Endothelial cell of umbilical vein (primary cell): ENCODE data around the gene CTSK. TPM values are rescaled to one million over a fixed set of nuclear protein-coding genes. Genes with fewer than 3 reads are reported as not detected.

ENCODE experiments used
- BruUV-seq: library from RNA; stranded (reverse); fragments of 400-500 nt; replicated peaks from 2 replicates; lab custom pipeline; 2021; lab: Mats Ljungman, UMichigan
- CTCF ChIA-PET: fragments of 300-600, 350-600 bp; sonication (Branson Sonifier 250); formaldehyde crosslinking; loops from one replicate; lab custom pipeline; 2021; ENCODE audit warnings: antibody characterized with exemption, inconsistent platforms; lab: Charles Lee
- POLR2A ChIA-PET: fragments of 300-600, 350-600 bp; sonication (Branson Sonifier 250); formaldehyde crosslinking; loops from one replicate; lab custom pipeline; 2021; ENCODE audit warnings: antibody characterized with exemption, inconsistent platforms; lab: Charles Lee
- DNase-seq: peaks from one replicate; pipeline ENCODE4 v3.0.0-alpha.2; 2011; ENCODE audit warnings: low read depth, low spot score
- FAIRE-seq: peaks from 2 replicates; lab custom pipeline; 2011; peaks lifted over from hg19 to GRCh38; lab: Jason Lieb, UNC
- H2AFZ ChIP-seq: 2 replicates; pipeline ENCODE4 v1.6.0; 2012; ENCODE audit warnings: low read depth, low read length, control low read depth, inconsistent platforms
- H3K27ac ChIP-seq: 2 replicates; pipeline ENCODE4 v1.5.1; 2011; ENCODE audit warnings: low read depth, mild to moderate bottlenecking, control low read depth, low read length, moderate library complexity; ENCODE audit not compliant: insufficient read depth
- H3K27me3 ChIP-seq, 2 experiments: 2 replicates each; pipeline versions ENCODE4 v1.6.0 to v1.6.1; 2011; ENCODE audit warnings: low read length in 2 of 2, mixed read lengths in 1 of 2; ENCODE audit not compliant: control insufficient read depth in 2 of 2, insufficient read depth in 2 of 2
- H3K36me3 ChIP-seq, 2 experiments: 2 replicates in 1 of 2; 3 replicates in 1 of 2; pipeline ENCODE4 v1.5.1; 2011; ENCODE audit warnings: low read length in 2 of 2, mild to moderate bottlenecking in 1 of 2, moderate library complexity in 1 of 2; ENCODE audit not compliant: control insufficient read depth in 2 of 2, insufficient read depth in 2 of 2; ENCODE audit errors: extremely low read depth in 1 of 2
- H3K4me1 ChIP-seq: 3 replicates; pipeline ENCODE4 v1.5.1; 2011; ENCODE audit warnings: mild to moderate bottlenecking, low read length; ENCODE audit not compliant: control insufficient read depth, insufficient read depth; ENCODE audit errors: extremely low read depth
- H3K4me2 ChIP-seq: 2 replicates; pipeline ENCODE4 v1.6.1; 2011; ENCODE audit warnings: low read length, control low read depth, mixed read lengths; ENCODE audit not compliant: insufficient read depth
- H3K4me3 ChIP-seq, 3 experiments: fragments of 200-600 bp in 1 of 3; sonication (generic), shearing (Covaris generic) in 1 of 3; replicated peaks in 1 of 3; 2 replicates each; pipeline ENCODE4 v1.5.1; 2011 to 2016; ENCODE audit warnings: control low read depth in 3 of 3, low read length in 3 of 3, mild to moderate bottlenecking in 2 of 3, inconsistent platforms in 1 of 3, low read depth in 1 of 3, moderate library complexity in 1 of 3; ENCODE audit not compliant: insufficient read depth in 1 of 3
- H3K79me2 ChIP-seq: 2 replicates; pipeline ENCODE4 v1.6.0; 2012; ENCODE audit warnings: low read length, inconsistent platforms; ENCODE audit not compliant: control insufficient read depth, insufficient read depth
- H3K9ac ChIP-seq: replicated peaks from 2 replicates; pipeline ENCODE3; 2011; ENCODE audit warnings: low read length, control low read depth; ENCODE audit not compliant: insufficient read depth; ENCODE audit errors: extremely low read depth
- H3K9me1 ChIP-seq: replicated peaks from 3 replicates; pipeline ENCODE4 v1.6.0; 2011; ENCODE audit warnings: mild to moderate bottlenecking, low read length; ENCODE audit not compliant: control insufficient read depth, insufficient read depth; ENCODE audit errors: extremely low read depth
- H3K9me3 ChIP-seq: replicated peaks from 2 replicates; pipeline ENCODE4 v1.5.1; 2012; ENCODE audit warnings: low read length, inconsistent platforms; ENCODE audit not compliant: control insufficient read depth, insufficient read depth
- H4K20me1 ChIP-seq: replicated peaks from 2 replicates; pipeline ENCODE3; 2011; ENCODE audit warnings: mild to moderate bottlenecking, low read length; ENCODE audit not compliant: control insufficient read depth, insufficient read depth; ENCODE audit errors: extremely low read depth
- CTCF ChIP-seq, 2 donors: IDR thresholded peaks; 1 replicate in 1 of 2; 2 replicates in 1 of 2; pipeline ENCODE4 v1.5.1; 2011; ENCODE audit warnings: low read length in 2 of 2, mild to moderate bottlenecking in 2 of 2, moderate library complexity in 2 of 2, control low read depth in 1 of 2, inconsistent platforms in 1 of 2, low read depth in 1 of 2; ENCODE audit not compliant: insufficient read depth in 1 of 2; ENCODE audit errors: extremely low read depth in 1 of 2
- EZH2 ChIP-seq: IDR thresholded peaks from 2 replicates; pipeline ENCODE4 v1.6.1; 2012; ENCODE audit warnings: borderline replicate concordance, low read depth, mild to moderate bottlenecking, moderate library complexity, low read length, inconsistent platforms; ENCODE audit not compliant: severe bottlenecking
- FOS ChIP-seq: IDR thresholded peaks from 2 replicates; pipeline ENCODE4 v1.6.1; 2011; ENCODE audit warnings: mild to moderate bottlenecking, low read length, moderate library complexity, borderline replicate concordance; ENCODE audit not compliant: insufficient read depth
- GATA2 ChIP-seq: IDR thresholded peaks from 2 replicates; pipeline ENCODE4 v1.7.0; 2011; ENCODE audit warnings: low read depth, mild to moderate bottlenecking, moderate library complexity, mixed read lengths, low read length; ENCODE audit not compliant: insufficient read length, insufficient read depth
- JUN ChIP-seq: IDR thresholded peaks from 2 replicates; pipeline ENCODE4 v1.6.1; 2011; ENCODE audit warnings: borderline replicate concordance, low read depth; ENCODE audit not compliant: insufficient read length, insufficient read depth
- MAX ChIP-seq: IDR thresholded peaks from 2 replicates; pipeline ENCODE4 v1.6.1; 2011; ENCODE audit not compliant: insufficient read depth, insufficient read length
- MYC ChIP-seq: IDR thresholded peaks from one replicate; pipeline ENCODE4 v1.6.1; 2011; ENCODE audit warnings: mild to moderate bottlenecking, low read depth, low read length
- POLR2A ChIP-seq: IDR thresholded peaks from 2 replicates; pipeline ENCODE4 v1.6.1; 2012; ENCODE audit warnings: low read depth, mild to moderate bottlenecking, control low read depth, low read length
- POLR2AphosphoS5 ChIP-seq: IDR thresholded peaks from 2 replicates; pipeline ENCODE4 v1.6.1; 2012; ENCODE audit warnings: low read depth, mild to moderate bottlenecking, control low read depth, low read length, moderate library complexity; ENCODE audit not compliant: insufficient read depth
- dilution Hi-C: fragments of 300-500 bp; cut with MboI; formaldehyde crosslinking; loops from one replicate; pipeline ENCODE4 v1.15.0; 2019; ENCODE audit warnings: low sequenced_read_pairs; ENCODE audit not compliant: extremely low pct_ligation_motif_present
- intact Hi-C: fragments of 100-400 bp; cut with micrococcal nuclease; formaldehyde crosslinking; loops from one replicate; pipeline ENCODE4 v1.10.0; 2022
- polyA plus RNA-seq, 4 experiments: library from polyadenylated mRNA; depleted of rRNA in 3 of 4; stranded (reverse) in 3 of 4; unstranded in 1 of 4; fragments of >200 nt; gene quantifications; 2 replicates each; pipeline versions ENCODE4 v1.2.1 to v1.2.3, GENCODE V29; 2011 to 2012; ENCODE audit warnings: missing spikeins in 1 of 4
- total RNA-seq: library from RNA; stranded (reverse); gene quantifications from 2 replicates; pipeline ENCODE4 v1.2.3, GENCODE V29; 2021

The CTSK gene
- total and polyA plus RNA-seq, 2 donors (not counting 3 experiments of a cell fraction or from before 2014, with no cell fraction given): 18.5 to 45.6 TPM

- no peak overlapping the region for H3K9ac ChIP-seq
- dilution Hi-C loops: no loop called here
- TF ChIP-seq CTCF (IDR thresholded peaks at IDR 0.05; ENCODE audit: extremely low read depth in 1 of 2, insufficient read depth in 1 of 2, low read depth in 1 of 2, low read length in 2 of 2) (no peak), EZH2 (no peak), FOS (no peak), POLR2AphosphoS5 (no peak), MAX (no peak), MYC (no peak), POLR2A (no peak), JUN (no peak), GATA2 (no peak)
- H3K9me3 ChIP-seq: no peaks in the 10 kb centered on the region
- no peak overlapping the region for H3K27ac ChIP-seq
- no peak overlapping the region for H3K4me2 ChIP-seq
- no peaks in the 10 kb centered on the region for H3K79me2 ChIP-seq
- H2AFZ ChIP-seq: no peak overlapping the region
- BruUV-seq: no TSS peak
- DNase-seq (no peak), FAIRE-seq (no peak)
- H3K4me3 ChIP-seq: no peak overlapping the region
- intact Hi-C loops: no loop called here
- ChIA-PET POLR2A (no interaction called here), CTCF (interaction anchor here (1.2 kb wide), 1 partner anchor 13 kb away, joined by 3 read pairs; no protein-coding TSS in a partner anchor)
- H3K27me3 ChIP-seq: no peaks in the 10 kb centered on the region
- no peaks in the 10 kb centered on the region for H3K9me1 ChIP-seq
- no peaks in the 10 kb centered on the region for H3K4me1 ChIP-seq
- H4K20me1 ChIP-seq: no peaks in the 10 kb centered on the region
- H3K36me3 ChIP-seq: no peaks in the 10 kb centered on the region
Observed at GRCh38 chr1:150791585-150791984, 16.5 kb downstream of the CTSK start.
